HG03342 (cell line): Measurements from ENCODE around the gene EPB41L1.

Experiments
- ATAC-seq: cut with Tn5 transposase; IDR thresholded peaks from one replicate; pipeline ENCODE4 v1.9.1; 2021; ENCODE audit warnings: mild to moderate bottlenecking, moderate library complexity; ENCODE audit not compliant: unreplicated experiment

The EPB41L1 gene

GRCh38 chr20:36275441-36276189 lies 121.1 kb downstream of the EPB41L1 start:
- no peak for ATAC-seq

- no peak for ATAC-seq
Measured at GRCh38 chr20:36277546-36277945, 123.0 kb downstream of the EPB41L1 start.

- ATAC-seq = no peak
Measured at GRCh38 chr20:36279362-36279761, 124.8 kb downstream of the EPB41L1 start.

- no peak for ATAC-seq
Measured at GRCh38 chr20:36279776-36280175, 125.2 kb downstream of the EPB41L1 start.

GRCh38 chr20:36281785-36282380 lies 127.3 kb downstream of the EPB41L1 start:
- no peak for ATAC-seq
